ENCODE results near the gene PIGZ.

Gene PIGZ

DNA sequence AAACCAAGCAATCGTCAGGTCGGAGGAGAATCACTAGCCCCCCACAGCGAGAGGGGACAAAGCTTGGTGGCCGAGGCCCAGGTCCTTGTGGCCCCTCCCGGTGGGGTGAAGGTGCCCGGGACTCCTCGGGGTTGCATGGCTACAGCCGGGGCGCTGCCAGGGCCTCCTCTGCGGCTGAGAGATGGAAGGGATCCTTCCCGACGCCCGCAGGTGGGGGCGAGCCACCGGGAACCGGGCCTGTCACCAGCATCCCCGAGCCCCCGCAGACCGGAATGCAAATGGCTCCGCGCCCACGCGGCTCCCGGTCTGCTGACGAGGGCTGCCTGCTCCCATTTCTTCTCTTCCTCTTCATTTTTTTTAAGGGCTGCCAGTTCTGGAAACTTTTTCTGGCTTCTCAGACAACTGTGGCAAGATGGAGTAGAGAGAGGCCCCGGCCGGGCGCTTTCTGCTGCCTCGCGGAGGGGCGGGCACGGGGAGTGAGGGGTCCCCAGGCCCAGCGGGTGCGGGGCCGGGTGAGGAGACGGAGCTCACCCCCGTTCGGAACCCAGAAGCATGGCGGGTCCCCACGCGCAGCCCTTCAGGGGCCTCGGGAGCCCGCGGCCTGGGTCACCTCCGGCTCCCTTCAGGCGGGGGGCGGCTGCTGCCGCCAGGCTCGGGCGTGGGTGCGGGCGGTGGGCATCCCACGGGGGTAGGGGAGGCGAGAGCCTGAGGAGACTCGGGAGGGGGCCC is 33.5 kb upstream of the PIGZ start:
- Histone ChIP-seq H3K27me3 (ENCODE audit: insufficient read depth, poor library complexity, severe bottlenecking) (no peaks in the 10 kb centered on the region), H3K36me3 (ENCODE audit: low read depth) (0 out of 2 replicates have a peak, but pooled peaks cover 8% of the 10 kb centered on the region), H3K9me3 (ENCODE audit: severe bottlenecking) (no peaks in the 10 kb centered on the region), H3K27ac (ENCODE audit: poor library complexity, severe bottlenecking) (peak overlapping the region; percentile 57), H3K4me3 (ENCODE audit: severe bottlenecking) (peak overlapping the region; percentile 66), H3K4me1 (ENCODE audit: insufficient read depth, poor library complexity, severe bottlenecking) (peaks cover 5% of the 10 kb centered on the region)
- ATAC-seq (ENCODE audit: low read depth) (peak; percentile 7; the same call in 2 of the 3 replicates), DNase-seq (ENCODE audit: low spot score) (no peak)
- TF ChIP-seq CTCF (IDR thresholded peaks at IDR 0.05; ENCODE audit: poor library complexity, severe bottlenecking): no peak

DNA sequence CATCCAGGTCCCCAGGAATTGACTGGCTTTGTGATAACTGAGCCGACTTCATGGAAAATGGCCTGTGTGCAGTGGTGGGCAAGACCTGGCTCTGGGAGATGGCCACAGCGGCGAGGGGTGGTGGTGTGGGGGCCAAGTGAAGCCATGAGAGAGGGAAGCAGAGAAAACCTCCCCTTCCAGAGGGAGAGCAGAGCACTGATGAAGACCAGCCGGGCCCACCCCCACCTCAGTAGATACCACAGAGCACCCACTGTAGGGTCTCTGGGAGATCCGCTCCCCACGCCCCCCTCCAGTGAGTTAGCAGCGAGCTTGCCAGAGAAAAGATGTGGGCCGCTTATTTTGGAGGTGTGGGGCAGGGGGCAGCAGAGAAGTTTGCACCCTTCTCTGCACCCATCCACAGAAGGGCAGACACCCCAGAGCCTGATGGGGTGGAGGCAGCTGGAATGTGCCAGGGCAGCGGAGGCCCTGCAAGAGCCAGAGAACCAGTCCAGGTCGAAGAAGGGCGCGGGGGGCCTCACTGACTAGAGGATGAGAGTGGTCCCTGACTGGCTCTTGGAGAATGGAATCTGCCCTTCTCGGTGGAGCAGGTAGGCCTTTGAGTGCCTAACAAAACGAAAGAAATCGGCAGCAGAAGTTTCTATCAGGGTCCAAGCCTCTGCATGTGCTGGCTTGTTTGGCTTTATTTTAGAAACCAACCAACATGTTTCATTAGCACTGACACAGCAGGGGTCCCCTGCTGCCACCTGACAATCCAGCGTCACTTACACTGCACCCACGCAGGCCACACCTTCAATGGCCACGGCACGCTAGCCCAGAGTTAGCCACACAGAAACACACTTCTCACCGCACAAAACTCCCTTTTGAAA is 32.7 kb upstream of the PIGZ start:
- Histone ChIP-seq H3K4me3 (ENCODE audit: severe bottlenecking) (no peak overlapping the region), H3K27me3 (ENCODE audit: insufficient read depth, poor library complexity, severe bottlenecking) (no peaks in the 10 kb centered on the region), H3K27ac (ENCODE audit: poor library complexity, severe bottlenecking) (peak overlapping the region; percentile 57), H3K36me3 (ENCODE audit: low read depth) (0 out of 2 replicates have a peak, but pooled peaks cover 8% of the 10 kb centered on the region), H3K4me1 (ENCODE audit: insufficient read depth, poor library complexity, severe bottlenecking) (peaks cover 5% of the 10 kb centered on the region), H3K9me3 (ENCODE audit: severe bottlenecking) (no peaks in the 10 kb centered on the region)
- no peak for DNase-seq (ENCODE audit: low spot score)
- no peak for ATAC-seq (ENCODE audit: low read depth)
- no peak for TF ChIP-seq CTCF (IDR thresholded peaks at IDR 0.05; ENCODE audit: poor library complexity, severe bottlenecking)

GRCh38 chr3:197000211-197000610 is 31.6 kb upstream of the PIGZ start:
- TF ChIP-seq CTCF (IDR thresholded peaks at IDR 0.05; ENCODE audit: poor library complexity, severe bottlenecking): no peak
- H3K27ac ChIP-seq (ENCODE audit: poor library complexity, severe bottlenecking): no peak overlapping the region
- no peaks in the 10 kb centered on the region for H3K9me3 ChIP-seq (ENCODE audit: severe bottlenecking)
- DNase-seq (ENCODE audit: low spot score): peak; percentile 49
- peaks cover 5% of the 10 kb centered on the region for H3K4me1 ChIP-seq (ENCODE audit: insufficient read depth, poor library complexity, severe bottlenecking)
- H3K4me3 ChIP-seq (ENCODE audit: severe bottlenecking): no peak overlapping the region
- no peaks in the 10 kb centered on the region for H3K27me3 ChIP-seq (ENCODE audit: insufficient read depth, poor library complexity, severe bottlenecking)
- H3K36me3 ChIP-seq (ENCODE audit: low read depth): 0 out of 2 replicates have a peak, but pooled peaks cover 8% of the 10 kb centered on the region
- ATAC-seq (ENCODE audit: low read depth): peak; percentile 9; the same call in 1 of the 3 replicates

DNA sequence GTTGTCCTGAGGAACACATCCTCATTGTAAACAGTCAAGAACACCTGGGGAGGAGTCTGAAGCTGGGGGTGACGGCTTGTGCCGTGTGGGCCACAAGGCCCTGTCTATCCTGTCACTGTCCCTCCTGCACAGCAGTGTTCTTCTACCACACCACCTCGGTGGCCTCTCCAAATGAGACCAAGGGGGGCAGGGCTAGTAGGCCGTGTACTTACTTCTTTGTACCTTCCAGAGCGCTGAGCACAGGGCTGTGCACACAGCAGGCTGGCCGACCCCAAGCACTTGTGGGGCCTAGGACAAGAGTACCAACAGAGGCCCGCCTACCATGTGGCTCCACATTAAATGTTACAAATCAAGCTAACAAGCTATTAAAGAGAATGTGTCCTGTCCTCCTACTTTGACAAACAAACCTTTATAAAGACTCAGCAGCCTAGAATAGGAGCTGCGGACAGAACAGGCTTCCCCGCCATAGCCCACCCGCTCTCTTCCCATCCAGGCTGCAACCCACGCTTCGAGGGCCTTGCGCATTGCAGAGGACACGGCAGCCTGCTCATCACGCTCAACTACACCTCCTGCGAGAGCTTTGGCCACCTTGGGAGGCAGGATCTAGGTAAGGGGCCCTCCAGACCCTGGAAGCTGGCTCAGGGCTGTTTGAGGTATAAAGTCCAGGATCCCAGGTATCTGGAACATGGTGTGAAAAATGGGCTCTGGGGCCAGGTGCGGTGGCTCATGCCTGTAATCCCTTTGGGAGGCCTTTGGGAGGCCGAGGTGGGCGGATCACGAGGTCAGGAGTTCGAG is 30.5 kb upstream of the PIGZ start:
- TF ChIP-seq CTCF (IDR thresholded peaks at IDR 0.05; ENCODE audit: poor library complexity, severe bottlenecking): no peak
- Histone ChIP-seq H3K36me3 (ENCODE audit: low read depth) (no peaks in the 10 kb centered on the region), H3K9me3 (ENCODE audit: severe bottlenecking) (no peaks in the 10 kb centered on the region), H3K4me3 (ENCODE audit: severe bottlenecking) (no peak overlapping the region), H3K27ac (ENCODE audit: poor library complexity, severe bottlenecking) (no peak overlapping the region), H3K27me3 (ENCODE audit: insufficient read depth, poor library complexity, severe bottlenecking) (no peaks in the 10 kb centered on the region), H3K4me1 (ENCODE audit: insufficient read depth, poor library complexity, severe bottlenecking) (peaks cover 5% of the 10 kb centered on the region)
- no peak for ATAC-seq (ENCODE audit: low read depth)
- no peak for DNase-seq (ENCODE audit: low spot score)
